Erythroblast (primary cell): ENCODE data around the gene PHF11.

ENCODE experiments used
- GATA1 ChIP-seq: IDR thresholded peaks from 2 replicates; pipeline ENCODE4 v1.6.1; 2011; ENCODE audit warnings: low read depth, mild to moderate bottlenecking, control low read depth, low read length, moderate library complexity
- POLR2A ChIP-seq: IDR thresholded peaks from 2 replicates; pipeline ENCODE4 v1.6.1; 2011; ENCODE audit warnings: mild to moderate bottlenecking, low read length

DNA sequence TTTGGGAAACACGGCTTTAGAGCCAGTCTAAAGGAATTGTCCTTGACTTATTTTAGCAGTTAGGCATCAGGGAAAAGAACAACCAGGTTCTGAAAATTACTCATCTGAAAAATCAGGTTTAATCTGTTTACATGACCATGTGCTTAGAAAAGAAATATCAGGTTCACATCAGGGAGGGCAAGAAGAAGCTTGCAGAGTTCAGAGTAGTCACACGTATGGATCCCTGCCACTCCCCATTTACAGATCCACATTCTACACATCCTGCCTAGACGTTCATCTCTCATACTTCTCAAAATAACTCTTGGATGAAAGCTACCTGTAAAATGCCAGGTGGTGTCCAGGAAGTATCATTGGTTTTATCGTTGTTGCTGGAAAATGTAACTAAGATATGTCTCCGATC, 14.0 kb upstream of the PHF11 start:
- TF ChIP-seq POLR2A (no peak), GATA1 (no peak)
